K562 (cell line): ENCODE results near the gene CHRM1. TPM values are rescaled to one million over a fixed set of nuclear protein-coding genes. Genes with fewer than 3 reads are reported as not detected.

Experiments used
- EP400 ChIP-seq: fragments of 450-650 bp; IDR thresholded peaks from 2 replicates; pipeline ENCODE4 v1.6.1; 2017; ENCODE audit warnings: antibody characterized with exemption, mild to moderate bottlenecking, moderate library complexity
- GABPB1 ChIP-seq: sonication (generic); formaldehyde crosslinking; IDR thresholded peaks from 2 replicates; pipeline ENCODE4 v1.8.0; 2022; ENCODE audit warnings: mild to moderate bottlenecking, missing genetic modification reagents
- GTF2E2 ChIP-seq: fragments of 200-800 bp; sonication (Bioruptor generic); IDR thresholded peaks from 2 replicates; pipeline ENCODE4 v1.6.1; 2016; ENCODE audit warnings: missing genetic modification characterization, missing compliant biosample characterization
- HDAC2 ChIP-seq: fragments of 450-650 bp; IDR thresholded peaks from 2 replicates; pipeline ENCODE4 v1.6.1; 2016; ENCODE audit warnings: mild to moderate bottlenecking
- PML ChIP-seq: IDR thresholded peaks from 2 replicates; pipeline ENCODE4 v1.6.1; 2012; ENCODE audit warnings: low read length, inconsistent platforms
- RBM15 ChIP-seq: fragments of 200-400 bp; formaldehyde crosslinking; IDR thresholded peaks from 2 replicates; pipeline ENCODE4 v1.6.1; 2018; ENCODE audit warnings: mild to moderate bottlenecking, low read length, moderate library complexity; ENCODE audit not compliant: insufficient read depth
- STAT5B ChIP-seq: fragments of 250-450 bp; sonication (Bioruptor Pico); IDR thresholded peaks from 2 replicates; pipeline ENCODE4 v1.8.0; 2021; ENCODE audit warnings: mild to moderate bottlenecking, inconsistent platforms
- TAL1 ChIP-seq: fragments of 450-650 bp; IDR thresholded peaks from 2 replicates; pipeline ENCODE4 v1.6.1; 2016; ENCODE audit warnings: mild to moderate bottlenecking
- TSC22D4 ChIP-seq: fragments of 450-650 bp; IDR thresholded peaks from 2 replicates; pipeline ENCODE4 v1.6.1; 2016; ENCODE audit warnings: missing genetic modification characterization, missing biosample characterization, control low read depth
- ZFP30 ChIP-seq: fragments of 250-450 bp; sonication (Bioruptor Pico); IDR thresholded peaks from 2 replicates; pipeline ENCODE4 v1.8.0; 2022; ENCODE audit warnings: moderate library complexity, mild to moderate bottlenecking, inconsistent platforms, borderline replicate concordance
- ZNF197 ChIP-seq: fragments of 200-800 bp; sonication (Bioruptor generic); IDR thresholded peaks from 2 replicates; pipeline ENCODE4 v1.6.1; 2016; ENCODE audit warnings: low read depth, missing genetic modification characterization, missing compliant biosample characterization
- ZNF830 ChIP-seq: fragments of 250-450 bp; sonication (Bioruptor Pico); IDR thresholded peaks from 2 replicates; pipeline ENCODE4 v1.5.0; 2021; ENCODE audit warnings: mild to moderate bottlenecking
- polyA plus RNA-seq, 8 experiments: library from polyadenylated mRNA; depleted of rRNA in 4 of 8; stranded (reverse) in 5 of 8; unstranded in 3 of 8; fragments of >200 nt; fragmentation: Nextera tagmentation in 2 of 8; fragmentation: Illumina TruSeq in 1 of 8; extraction: Ambion mirVana in 2 of 8; extraction: Trizol in 1 of 8; gene quantifications; 2 replicates each; pipeline versions ENCODE4 v1.2.1 to v1.2.3, GENCODE V29; 2011 to 2014; ENCODE audit warnings: inconsistent platforms in 1 of 8, missing spikeins in 1 of 8
- total RNA-seq, 7 experiments: library from RNA; depleted of rRNA in 6 of 7; stranded (reverse); fragments of >200 nt in 6 of 7; fragmentation: Illumina TruSeq in 2 of 7; extraction: Trizol in 2 of 7; gene quantifications; 2 replicates each; pipeline versions ENCODE4 v1.2.1 to v1.2.3, GENCODE V29; 2011 to 2021; ENCODE audit warnings: low replicate concordance in 1 of 7
- TF ChIP-seq, protein P1 (sequence below): fragments of 450-650 bp; formaldehyde crosslinking; IDR thresholded peaks from 2 replicates; pipeline ENCODE4 v1.4.0; 2022; ENCODE audit warnings: missing genetic modification characterization
- TF ChIP-seq, protein P2 (sequence below): fragments of 250-450 bp; sonication (Bioruptor Pico); IDR thresholded peaks from 2 replicates; pipeline ENCODE4 v1.9.0; 2021; ENCODE audit warnings: mild to moderate bottlenecking
- TF ChIP-seq, protein P3 (sequence below): fragments of 450-650 bp; formaldehyde crosslinking; IDR thresholded peaks from 2 replicates; pipeline ENCODE4 v1.4.0; 2020; ENCODE audit warnings: mild to moderate bottlenecking
- TF ChIP-seq, protein P4 (sequence below): fragments of 250-450 bp; sonication (Bioruptor Pico); IDR thresholded peaks from 2 replicates; pipeline ENCODE4 v1.4.0; 2020; ENCODE audit warnings: mild to moderate bottlenecking, moderate library complexity
- TF ChIP-seq, protein P5 (sequence below): fragments of 450-650 bp; IDR thresholded peaks from 2 replicates; pipeline ENCODE4 v1.6.1; 2016; ENCODE audit warnings: antibody characterized with exemption
- TF ChIP-seq, protein P6 (sequence below): sonication (generic); formaldehyde crosslinking; IDR thresholded peaks from 2 replicates; pipeline ENCODE4 v1.8.1; 2022; ENCODE audit warnings: missing genetic modification reagents

CHRM1 gene
- total and polyA plus RNA-seq, 9 of the 15 experiments (the other 6 are each of a cell fraction or from before 2014, with no cell fraction given), result not detected

DNA sequence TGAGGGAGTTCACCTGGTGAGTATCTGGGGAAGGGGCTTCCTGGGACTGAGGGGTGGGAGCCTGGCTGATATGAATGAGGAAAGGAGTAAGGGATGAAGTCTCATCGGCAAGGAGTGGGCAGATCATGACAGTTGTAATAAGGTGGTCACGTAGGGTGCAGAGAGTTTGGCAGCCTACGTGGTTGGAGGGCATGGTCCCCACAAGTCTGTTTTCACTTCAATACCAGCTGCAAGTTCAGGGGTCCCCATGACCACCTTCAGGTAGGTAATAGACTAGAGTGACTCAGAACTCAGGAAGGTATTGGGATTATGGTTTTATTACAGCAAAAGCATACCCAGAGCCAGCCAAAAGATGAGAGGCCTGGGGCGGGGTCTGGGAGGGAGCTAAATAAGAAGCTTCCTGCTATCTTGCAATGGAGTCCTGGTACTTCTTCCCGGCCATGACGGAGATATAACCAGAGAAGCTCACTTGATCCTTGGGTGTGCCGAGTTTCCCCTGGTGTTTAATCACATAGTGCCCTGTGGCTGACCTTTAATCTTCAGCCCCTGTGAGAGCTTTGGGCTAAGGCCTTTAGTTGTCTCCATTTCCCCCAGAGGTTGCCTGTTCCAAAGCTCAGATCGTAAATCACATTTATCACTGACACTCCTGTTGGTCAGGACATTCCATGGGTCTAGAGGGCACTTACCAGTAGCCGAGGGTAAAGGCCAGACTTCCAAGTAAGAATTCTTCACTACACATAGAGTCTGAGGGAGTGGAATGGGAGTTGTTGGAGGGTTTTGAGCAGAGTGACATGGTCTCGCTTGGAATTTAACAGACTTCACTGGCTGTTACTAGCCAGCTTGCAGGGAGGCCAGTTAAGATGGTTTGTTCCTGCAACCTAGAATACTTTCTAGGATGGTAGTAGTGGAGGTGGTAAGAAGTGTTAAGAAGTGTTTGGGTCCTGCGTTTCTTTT is 31.4 kb downstream of the CHRM1 start (continued):
- TF ChIP-seq, protein P1, sequence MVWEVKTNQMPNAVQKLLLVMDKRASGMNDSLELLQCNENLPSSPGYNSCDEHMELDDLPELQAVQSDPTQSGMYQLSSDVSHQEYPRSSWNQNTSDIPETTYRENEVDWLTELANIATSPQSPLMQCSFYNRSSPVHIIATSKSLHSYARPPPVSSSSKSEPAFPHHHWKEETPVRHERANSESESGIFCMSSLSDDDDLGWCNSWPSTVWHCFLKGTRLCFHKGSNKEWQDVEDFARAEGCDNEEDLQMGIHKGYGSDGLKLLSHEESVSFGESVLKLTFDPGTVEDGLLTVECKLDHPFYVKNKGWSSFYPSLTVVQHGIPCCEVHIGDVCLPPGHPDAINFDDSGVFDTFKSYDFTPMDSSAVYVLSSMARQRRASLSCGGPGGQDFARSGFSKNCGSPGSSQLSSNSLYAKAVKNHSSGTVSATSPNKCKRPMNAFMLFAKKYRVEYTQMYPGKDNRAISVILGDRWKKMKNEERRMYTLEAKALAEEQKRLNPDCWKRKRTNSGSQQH (CRISPR knock-in tag), result peak; percentile 98
- no peak for TF ChIP-seq STAT5B (CRISPR knock-in tag)
- TF ChIP-seq, protein P2, sequence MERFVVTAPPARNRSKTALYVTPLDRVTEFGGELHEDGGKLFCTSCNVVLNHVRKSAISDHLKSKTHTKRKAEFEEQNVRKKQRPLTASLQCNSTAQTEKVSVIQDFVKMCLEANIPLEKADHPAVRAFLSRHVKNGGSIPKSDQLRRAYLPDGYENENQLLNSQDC (CRISPR knock-in tag), result 0 out of 2 replicates have a peak, but pooled peaks have one; percentile 17
- TF ChIP-seq GTF2E2 (tag), result no peak
- TF ChIP-seq GABPB1 (CRISPR knock-in tag), result peak; percentile 59; the same call in 1 of the 2 replicates
- TF ChIP-seq, protein P3, sequence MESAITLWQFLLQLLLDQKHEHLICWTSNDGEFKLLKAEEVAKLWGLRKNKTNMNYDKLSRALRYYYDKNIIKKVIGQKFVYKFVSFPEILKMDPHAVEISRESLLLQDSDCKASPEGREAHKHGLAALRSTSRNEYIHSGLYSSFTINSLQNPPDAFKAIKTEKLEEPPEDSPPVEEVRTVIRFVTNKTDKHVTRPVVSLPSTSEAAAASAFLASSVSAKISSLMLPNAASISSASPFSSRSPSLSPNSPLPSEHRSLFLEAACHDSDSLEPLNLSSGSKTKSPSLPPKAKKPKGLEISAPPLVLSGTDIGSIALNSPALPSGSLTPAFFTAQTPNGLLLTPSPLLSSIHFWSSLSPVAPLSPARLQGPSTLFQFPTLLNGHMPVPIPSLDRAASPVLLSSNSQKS (CRISPR knock-in tag), result peak; percentile 63
- peak; percentile 43; the same call in 1 of the 2 replicates for TF ChIP-seq ZFP30 (CRISPR knock-in tag)
- TF ChIP-seq TSC22D4, result no peak
- no peak for TF ChIP-seq ZNF197
- TF ChIP-seq ZNF830 (CRISPR knock-in tag), result peak; percentile 88; the same call in 1 of the 2 replicates
- TF ChIP-seq TAL1, result peak; percentile 70
- TF ChIP-seq RBM15, result no peak
- TF ChIP-seq HDAC2, result peak; percentile 62
- TF ChIP-seq, protein P4, sequence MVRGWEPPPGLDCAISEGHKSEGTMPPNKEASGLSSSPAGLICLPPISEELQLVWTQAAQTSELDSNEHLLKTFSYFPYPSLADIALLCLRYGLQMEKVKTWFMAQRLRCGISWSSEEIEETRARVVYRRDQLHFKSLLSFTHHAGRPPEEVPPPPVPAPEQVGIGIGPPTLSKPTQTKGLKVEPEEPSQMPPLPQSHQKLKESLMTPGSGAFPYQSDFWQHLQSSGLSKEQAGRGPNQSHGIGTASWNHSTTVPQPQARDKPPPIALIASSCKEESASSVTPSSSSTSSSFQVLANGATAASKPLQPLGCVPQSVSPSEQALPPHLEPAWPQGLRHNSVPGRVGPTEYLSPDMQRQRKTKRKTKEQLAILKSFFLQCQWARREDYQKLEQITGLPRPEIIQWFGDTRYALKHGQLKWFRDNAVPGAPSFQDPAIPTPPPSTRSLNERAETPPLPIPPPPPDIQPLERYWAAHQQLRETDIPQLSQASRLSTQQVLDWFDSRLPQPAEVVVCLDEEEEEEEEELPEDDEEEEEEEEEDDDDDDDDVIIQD, result no peak
- TF ChIP-seq EP400, result peak; percentile 21; the same call in 1 of the 2 replicates
- TF ChIP-seq, protein P5, sequence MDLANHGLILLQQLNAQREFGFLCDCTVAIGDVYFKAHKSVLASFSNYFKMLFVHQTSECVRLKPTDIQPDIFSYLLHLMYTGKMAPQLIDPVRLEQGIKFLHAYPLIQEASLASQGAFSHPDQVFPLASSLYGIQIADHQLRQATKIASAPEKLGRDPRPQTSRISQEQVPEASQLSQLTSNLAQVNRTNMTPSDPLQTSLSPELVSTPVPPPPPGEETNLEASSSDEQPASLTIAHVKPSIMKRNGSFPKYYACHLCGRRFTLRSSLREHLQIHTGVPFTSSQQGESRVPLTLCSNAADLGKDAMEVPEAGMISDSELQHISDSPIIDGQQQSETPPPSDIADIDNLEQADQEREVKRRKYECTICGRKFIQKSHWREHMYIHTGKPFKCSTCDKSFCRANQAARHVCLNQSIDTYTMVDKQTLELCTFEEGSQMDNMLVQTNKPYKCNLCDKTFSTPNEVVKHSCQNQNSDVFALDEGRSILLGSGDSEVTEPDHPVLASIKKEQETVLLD, result 0 out of 2 replicates have a peak, but pooled peaks have one; percentile 27
- peak; percentile 77 for TF ChIP-seq PML
- TF ChIP-seq, protein P6, sequence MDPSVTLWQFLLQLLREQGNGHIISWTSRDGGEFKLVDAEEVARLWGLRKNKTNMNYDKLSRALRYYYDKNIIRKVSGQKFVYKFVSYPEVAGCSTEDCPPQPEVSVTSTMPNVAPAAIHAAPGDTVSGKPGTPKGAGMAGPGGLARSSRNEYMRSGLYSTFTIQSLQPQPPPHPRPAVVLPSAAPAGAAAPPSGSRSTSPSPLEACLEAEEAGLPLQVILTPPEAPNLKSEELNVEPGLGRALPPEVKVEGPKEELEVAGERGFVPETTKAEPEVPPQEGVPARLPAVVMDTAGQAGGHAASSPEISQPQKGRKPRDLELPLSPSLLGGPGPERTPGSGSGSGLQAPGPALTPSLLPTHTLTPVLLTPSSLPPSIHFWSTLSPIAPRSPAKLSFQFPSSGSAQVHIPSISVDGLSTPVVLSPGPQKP (CRISPR knock-in tag), result no peak
